ENCODE measurements around the gene PDZD4. TPM values are rescaled to one million over a fixed set of nuclear protein-coding genes. Genes with fewer than 3 reads are reported as not detected.

The PDZD4 gene
- total and polyA plus RNA-seq, 10 of the 15 experiments (the other 5 are each of a cell fraction or from before 2014, with no cell fraction given), result 0.01 to 0.15 (median 0.04) TPM; not detected in 6

- in situ Hi-C loops (cut with MboI), result no loop called here
- ChIA-PET POLR2A (no interaction called here), RAD21 (ENCODE audit: unreplicated experiment) (no interaction called here), SMC1A (ENCODE audit: uncharacterized antibody, unreplicated experiment) (no interaction called here), CTCF (no interaction called here)
- no peak overlapping the region for H3K4me2 ChIP-seq (ENCODE audit: control insufficient read depth, insufficient read depth)
- FAIRE-seq (no peak), DNase-seq (ENCODE audit: low read depth, low spot score) (no peak), ATAC-seq (no peak)
- no peaks in the 10 kb centered on the region for H4K20me1 ChIP-seq (ENCODE audit: control insufficient read depth, insufficient read depth)
- H2AFZ ChIP-seq (ENCODE audit: control insufficient read depth, low read depth, low read length), result no peak overlapping the region
- H3K27me3 ChIP-seq (replicated peaks in 1 of 2; ENCODE audit: control insufficient read depth in 2 of 2, insufficient read depth in 2 of 2, low read length in 1 of 2), result no peaks in the 10 kb centered on the region
- H3K79me2 ChIP-seq (ENCODE audit: control insufficient read depth, insufficient read depth, low read length), result no peaks in the 10 kb centered on the region
- H3K9ac ChIP-seq (ENCODE audit: control insufficient read depth, insufficient read depth, low read length), result no peak overlapping the region
- no peaks in the 10 kb centered on the region; the same call in 2 of the 3 replicates for H3K9me3 ChIP-seq (replicated peaks; ENCODE audit: control insufficient read depth, insufficient read depth, low read length)
- no TSS peak for BruUV-seq (replicated peaks)
- 77% methylated on average over 48 of the region's 48 CpGs for WGBS (ENCODE audit: insufficient coverage, insufficient replicate concordance, low lambda C conversion rate, missing lambda C conversion rate)
- TF ChIP-seq, protein P1, sequence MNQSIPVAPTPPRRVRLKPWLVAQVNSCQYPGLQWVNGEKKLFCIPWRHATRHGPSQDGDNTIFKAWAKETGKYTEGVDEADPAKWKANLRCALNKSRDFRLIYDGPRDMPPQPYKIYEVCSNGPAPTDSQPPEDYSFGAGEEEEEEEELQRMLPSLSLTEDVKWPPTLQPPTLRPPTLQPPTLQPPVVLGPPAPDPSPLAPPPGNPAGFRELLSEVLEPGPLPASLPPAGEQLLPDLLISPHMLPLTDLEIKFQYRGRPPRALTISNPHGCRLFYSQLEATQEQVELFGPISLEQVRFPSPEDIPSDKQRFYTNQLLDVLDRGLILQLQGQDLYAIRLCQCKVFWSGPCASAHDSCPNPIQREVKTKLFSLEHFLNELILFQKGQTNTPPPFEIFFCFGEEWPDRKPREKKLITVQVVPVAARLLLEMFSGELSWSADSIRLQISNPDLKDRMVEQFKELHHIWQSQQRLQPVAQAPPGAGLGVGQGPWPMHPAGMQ (IDR thresholded peaks at IDR 0.05; ENCODE audit: borderline replicate concordance), result no peak
- TF ChIP-seq SMARCA5 (IDR thresholded peaks at IDR 0.05), result no peak
- TF ChIP-seq NR2F1 (conservative IDR thresholded peaks at IDR 0.05), result no peak
- no peaks in the 10 kb centered on the region for H3K36me3 ChIP-seq (ENCODE audit: control insufficient read depth in 2 of 2, insufficient read depth in 2 of 2, low read length in 1 of 2)
- no peak overlapping the region for H3K4me3 ChIP-seq
- no peak overlapping the region for H3K27ac ChIP-seq (ENCODE audit: control insufficient read depth, insufficient read depth)
- H3K4me1 ChIP-seq (ENCODE audit: control insufficient read depth, insufficient read depth, low read length), result no peaks in the 10 kb centered on the region
- intact Hi-C loops (cut with micrococcal nuclease; ENCODE audit: unreplicated experiment), result no loop called here
Observed at GRCh38 chrX:153773741-153774575, 56.4 kb downstream of the PDZD4 start.

DNA sequence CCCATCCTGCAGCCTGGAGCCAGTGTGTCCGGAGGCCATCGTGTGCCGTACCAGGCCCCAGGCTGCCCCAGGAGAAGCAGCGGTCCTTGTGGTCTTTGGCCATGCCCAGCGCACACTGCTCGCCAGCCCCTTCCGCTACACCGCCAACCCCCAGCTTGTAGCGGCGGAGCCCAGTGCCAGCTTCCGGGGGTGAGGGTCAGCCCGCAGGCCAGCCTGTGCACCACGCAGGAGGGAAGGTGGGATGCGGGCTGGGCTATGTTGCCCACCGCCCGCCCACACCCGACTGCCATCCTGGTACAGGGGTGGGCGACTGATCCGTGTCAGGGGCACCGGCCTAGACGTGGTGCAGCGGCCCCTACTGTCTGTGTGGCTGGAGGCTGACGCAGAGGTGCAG is 57.1 kb downstream of the PDZD4 start:
- H3K27me3 ChIP-seq (replicated peaks in 1 of 2; ENCODE audit: control insufficient read depth in 2 of 2, insufficient read depth in 2 of 2, low read length in 1 of 2), result no peaks in the 10 kb centered on the region
- H2AFZ ChIP-seq (ENCODE audit: control insufficient read depth, low read depth, low read length), result no peak overlapping the region
- ChIA-PET CTCF (no interaction called here), POLR2A (no interaction called here), RAD21 (ENCODE audit: unreplicated experiment) (no interaction called here), SMC1A (ENCODE audit: uncharacterized antibody, unreplicated experiment) (no interaction called here)
- H3K4me2 ChIP-seq (ENCODE audit: control insufficient read depth, insufficient read depth), result no peak overlapping the region
- in situ Hi-C loops (cut with MboI), result no loop called here
- no peaks in the 10 kb centered on the region; the same call in 2 of the 3 replicates for H3K9me3 ChIP-seq (replicated peaks; ENCODE audit: control insufficient read depth, insufficient read depth, low read length)
- H3K9ac ChIP-seq (ENCODE audit: control insufficient read depth, insufficient read depth, low read length), result no peak overlapping the region
- intact Hi-C loops (cut with micrococcal nuclease; ENCODE audit: unreplicated experiment), result no loop called here
- FAIRE-seq, result no peak
- WGBS (ENCODE audit: insufficient coverage, insufficient replicate concordance, low lambda C conversion rate, missing lambda C conversion rate), result 79% methylated on average over 16 of the region's 23 CpGs
- no peaks in the 10 kb centered on the region for H3K4me1 ChIP-seq (ENCODE audit: control insufficient read depth, insufficient read depth, low read length)
- H3K27ac ChIP-seq (ENCODE audit: control insufficient read depth, insufficient read depth), result no peak overlapping the region
- no peak for ATAC-seq
- no peaks in the 10 kb centered on the region for H3K79me2 ChIP-seq (ENCODE audit: control insufficient read depth, insufficient read depth, low read length)
- H3K36me3 ChIP-seq (ENCODE audit: control insufficient read depth in 2 of 2, insufficient read depth in 2 of 2, low read length in 1 of 2), result no peaks in the 10 kb centered on the region
- H4K20me1 ChIP-seq (ENCODE audit: control insufficient read depth, insufficient read depth), result no peaks in the 10 kb centered on the region
- DNase-seq (ENCODE audit: low read depth, low spot score), result no peak
- no TSS peak for BruUV-seq (replicated peaks)
- H3K4me3 ChIP-seq, result no peak overlapping the region
- no peak for TF ChIP-seq RAD21 (IDR thresholded peaks at IDR 0.05; ENCODE audit: insufficient read depth, low read depth, low read length)
- no peak for TF ChIP-seq NFYB (IDR thresholded peaks at IDR 0.05; ENCODE audit: insufficient read depth, low read depth, low read length)
- no peak for TF ChIP-seq SIN3A (IDR thresholded peaks at IDR 0.05; ENCODE audit: low read depth, low read length)
- TF ChIP-seq CUX1 (IDR thresholded peaks at IDR 0.05; ENCODE audit: insufficient replicate concordance, low read depth, low read length), result no peak
- TF ChIP-seq MEF2A (IDR thresholded peaks at IDR 0.05; ENCODE audit: insufficient read depth, low read depth, low read length), result no peak
- TF ChIP-seq CHD4 (IDR thresholded peaks at IDR 0.05), result no peak
- no peak for TF ChIP-seq SREBF2 (IDR thresholded peaks at IDR 0.05; ENCODE audit: low read length)
- no peak for TF ChIP-seq ESRRA (IDR thresholded peaks at IDR 0.05; ENCODE audit: low read length)
- no peak for TF ChIP-seq STAT1 (conservative IDR thresholded peaks at IDR 0.05)

Measured in GM12878 (cell line).